Tibial nerve (tissue), 4 donors: ENCODE measurements around the gene ARRDC1.

Experiments
- CTCF ChIP-seq, 5 experiments: fragments of 200-600 bp in 3 of 5; fragments of 450-650 bp in 2 of 5; sonication (generic) in 3 of 5; IDR thresholded peaks; one replicate each; pipeline ENCODE4 v1.5.1; 2016 to 2019; ENCODE audit warnings: antibody characterized with exemption in 5 of 5, mild to moderate bottlenecking in 3 of 5, moderate library complexity in 2 of 5
- EP300 ChIP-seq, 2 donors: sonication (generic); formaldehyde crosslinking; IDR thresholded peaks; one replicate each; pipeline ENCODE4 v1.6.1; 2017; ENCODE audit warnings: antibody characterized with exemption in 2 of 2, mild to moderate bottlenecking in 1 of 2
- POLR2A ChIP-seq, 2 donors: fragments of 450-650 bp; IDR thresholded peaks; one replicate each; pipeline ENCODE4 v1.6.1; 2017; ENCODE audit warnings: antibody characterized with exemption in 2 of 2, mild to moderate bottlenecking in 2 of 2, moderate library complexity in 2 of 2

GRCh38 chr9:137649553-137649952, 44.1 kb downstream of the ARRDC1 start:
- TF ChIP-seq CTCF (IDR thresholded peaks at IDR 0.05) (no peak), EP300 (IDR thresholded peaks at IDR 0.05) (no peak), POLR2A (IDR thresholded peaks at IDR 0.05) (no peak)
